ENCODE results near the gene KIAA0319L.

DNA sequence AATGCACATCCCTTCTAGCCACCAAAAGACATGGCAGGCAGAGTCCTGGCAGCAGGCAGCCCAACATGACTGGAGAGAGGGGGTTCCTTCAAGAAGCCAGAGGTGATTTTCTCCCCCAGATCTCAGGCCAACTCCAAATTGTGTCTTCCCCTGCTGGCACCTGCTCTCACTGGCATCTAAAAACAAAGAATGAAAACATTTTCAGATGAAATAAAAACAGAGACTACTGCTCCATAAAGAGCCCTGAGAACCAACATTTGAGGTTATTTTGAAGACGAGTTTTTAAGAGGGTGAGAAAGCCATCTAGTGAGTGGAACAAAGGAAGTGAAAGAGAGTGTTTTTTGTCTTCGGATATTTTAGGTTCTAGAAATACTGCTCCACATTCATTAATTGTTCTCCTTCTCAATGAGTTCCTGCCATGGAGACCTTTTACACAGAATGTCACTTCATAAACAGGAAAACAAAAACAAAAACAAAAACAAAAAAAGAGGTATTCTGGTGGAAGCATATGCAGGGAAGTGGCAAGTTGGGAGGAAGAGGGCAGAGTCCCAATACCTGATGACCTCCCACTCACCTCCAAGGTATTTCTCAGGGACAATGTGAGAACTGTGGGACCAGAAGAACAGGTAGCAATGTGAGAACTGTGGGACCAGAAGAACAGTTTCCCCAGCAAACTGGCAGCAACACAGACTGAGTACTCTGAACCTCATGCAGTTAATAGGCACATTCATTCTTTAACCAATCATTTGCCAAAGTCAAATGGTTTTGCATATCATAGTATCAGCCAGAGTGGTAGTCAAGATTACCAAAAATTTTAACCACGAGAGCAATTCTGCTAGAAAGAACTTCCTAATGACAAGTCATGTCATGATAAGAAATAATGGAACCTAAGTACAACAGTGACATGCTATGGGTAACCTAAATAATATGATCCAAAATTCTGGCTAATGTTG, 50.0 kb downstream of the KIAA0319L start:
- TF ChIP-seq, protein P1, sequence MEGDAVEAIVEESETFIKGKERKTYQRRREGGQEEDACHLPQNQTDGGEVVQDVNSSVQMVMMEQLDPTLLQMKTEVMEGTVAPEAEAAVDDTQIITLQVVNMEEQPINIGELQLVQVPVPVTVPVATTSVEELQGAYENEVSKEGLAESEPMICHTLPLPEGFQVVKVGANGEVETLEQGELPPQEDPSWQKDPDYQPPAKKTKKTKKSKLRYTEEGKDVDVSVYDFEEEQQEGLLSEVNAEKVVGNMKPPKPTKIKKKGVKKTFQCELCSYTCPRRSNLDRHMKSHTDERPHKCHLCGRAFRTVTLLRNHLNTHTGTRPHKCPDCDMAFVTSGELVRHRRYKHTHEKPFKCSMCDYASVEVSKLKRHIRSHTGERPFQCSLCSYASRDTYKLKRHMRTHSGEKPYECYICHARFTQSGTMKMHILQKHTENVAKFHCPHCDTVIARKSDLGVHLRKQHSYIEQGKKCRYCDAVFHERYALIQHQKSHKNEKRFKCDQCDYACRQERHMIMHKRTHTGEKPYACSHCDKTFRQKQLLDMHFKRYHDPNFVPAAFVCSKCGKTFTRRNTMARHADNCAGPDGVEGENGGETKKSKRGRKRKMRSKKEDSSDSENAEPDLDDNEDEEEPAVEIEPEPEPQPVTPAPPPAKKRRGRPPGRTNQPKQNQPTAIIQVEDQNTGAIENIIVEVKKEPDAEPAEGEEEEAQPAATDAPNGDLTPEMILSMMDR (IDR thresholded peaks at IDR 0.05) = no peak
- TF ChIP-seq POLR2A (IDR thresholded peaks at IDR 0.05) = no peak

Data from uterus (tissue), 2 donors.